Right forelimb (tissue), 1 donor: ENCODE results near the gene ZC3H13.
"Not testable (repeated sequence)": the region's sequence is repeated elsewhere in the genome, so short reads cannot be mapped to it uniquely, and the experiment has no call there.

Source experiments
- DNase-seq: peaks from one replicate; pipeline ENCODE4 v3.0.0-alpha.2; 2018

The ZC3H13 gene

GRCh38 chr13:46006688-46007452 is 45.7 kb downstream of the ZC3H13 start:
- DNase-seq = no peak

GRCh38 chr13:46004491-46004890 is 48.1 kb downstream of the ZC3H13 start:
- no peak for DNase-seq

- no peak for DNase-seq
These were observed 55.9 kb downstream of the ZC3H13 start for GRCh38 chr13:45996631-45997030.

DNA sequence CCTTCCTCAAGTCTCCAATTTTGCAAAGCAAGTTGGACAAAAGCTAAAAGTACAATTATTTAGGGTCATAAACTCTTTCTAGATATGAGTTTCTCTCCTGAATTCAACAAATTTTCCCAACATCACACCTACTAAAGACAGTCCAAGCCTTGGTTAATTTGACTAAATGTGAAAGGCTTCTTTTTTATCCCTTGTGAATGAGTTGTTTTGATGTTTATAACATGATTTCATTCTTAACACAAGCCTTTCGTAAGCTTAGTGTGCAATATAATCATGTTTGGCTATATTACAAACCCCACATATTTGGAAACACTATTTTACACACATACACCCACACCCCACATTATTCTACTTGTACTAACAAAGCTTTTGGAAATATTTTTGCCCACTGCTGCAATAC is 57.3 kb downstream of the ZC3H13 start:
- no peak for DNase-seq

DNA sequence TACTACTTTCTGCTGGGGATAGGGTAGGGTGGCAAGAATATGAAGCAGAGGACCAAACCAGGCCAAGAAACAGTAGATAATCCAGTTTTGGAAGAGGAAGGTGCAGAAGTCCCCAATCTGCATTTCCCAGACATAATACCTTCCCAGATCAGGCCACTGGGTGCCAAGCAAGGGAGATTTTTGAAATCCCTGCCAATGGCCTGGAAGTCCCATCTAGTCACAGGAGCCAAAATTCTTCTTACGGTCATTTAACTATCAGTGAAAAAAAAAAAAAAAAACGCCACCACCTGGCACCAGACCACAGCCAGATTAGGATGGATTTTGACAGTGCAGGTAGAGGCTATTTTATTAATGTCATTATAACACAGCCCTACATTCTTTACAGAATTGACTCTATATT is 57.8 kb downstream of the ZC3H13 start:
- no peak for DNase-seq

DNA sequence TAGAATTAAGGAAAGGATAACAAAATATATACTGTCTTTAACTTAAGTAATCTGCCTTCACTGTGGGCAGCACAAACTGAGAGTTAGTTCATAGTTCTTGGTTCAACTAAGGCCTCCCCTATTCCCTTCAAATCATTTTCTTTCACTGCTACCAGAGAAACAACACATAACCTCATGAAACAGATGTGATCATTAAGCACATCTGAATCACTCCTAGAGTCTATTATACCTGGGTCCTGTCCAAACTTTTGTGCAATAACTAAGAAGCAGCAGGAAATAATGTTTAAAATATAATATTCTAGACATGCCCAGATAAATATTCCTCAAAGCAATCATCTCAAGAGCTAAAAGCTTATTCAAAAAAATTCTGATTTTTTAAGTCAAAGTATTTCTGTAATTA is 62.9 kb downstream of the ZC3H13 start:
- DNase-seq = no peak

DNA sequence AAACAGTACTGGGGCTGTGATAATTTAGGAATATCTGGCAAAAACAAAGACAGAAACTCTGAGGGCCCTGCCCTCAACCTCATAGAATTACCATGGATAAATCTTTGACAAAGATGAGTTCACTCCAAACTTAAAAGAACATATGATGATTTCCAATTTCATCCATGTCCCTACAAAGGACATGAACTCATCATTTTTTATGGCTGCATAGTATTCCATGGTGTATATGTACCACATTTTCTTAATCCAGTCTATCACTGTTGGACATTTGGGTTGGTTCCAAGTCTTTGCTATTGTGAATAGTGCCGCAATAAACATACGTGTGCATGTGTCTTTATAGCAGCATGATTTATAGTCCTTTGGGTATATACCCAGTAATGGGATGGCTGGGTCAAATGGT is 71.4 kb downstream of the ZC3H13 start:
- not testable (repeated sequence) for DNase-seq

- DNase-seq = no peak
These were observed 77.2 kb downstream of the ZC3H13 start for GRCh38 chr13:45975337-45975736.

DNA sequence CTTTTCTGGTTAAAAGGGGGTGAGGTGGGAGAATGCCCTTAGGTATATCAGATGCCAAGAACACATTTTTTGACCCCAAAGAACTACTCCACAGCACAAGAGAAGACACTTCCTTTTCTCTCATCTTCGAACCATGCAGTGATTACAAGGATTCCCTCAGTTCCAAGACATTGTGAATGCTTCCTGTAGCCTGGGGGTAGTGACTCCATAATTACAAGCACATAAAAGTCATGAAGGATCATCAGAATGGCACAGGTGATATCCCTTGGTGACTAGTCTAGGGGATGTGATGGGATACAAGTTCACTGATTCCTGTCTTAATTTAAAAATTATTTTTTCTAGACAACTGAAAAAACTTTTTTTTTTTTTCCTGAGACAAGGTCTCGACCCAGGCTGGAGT is 78.0 kb downstream of the ZC3H13 start:
- no peak for DNase-seq

DNA sequence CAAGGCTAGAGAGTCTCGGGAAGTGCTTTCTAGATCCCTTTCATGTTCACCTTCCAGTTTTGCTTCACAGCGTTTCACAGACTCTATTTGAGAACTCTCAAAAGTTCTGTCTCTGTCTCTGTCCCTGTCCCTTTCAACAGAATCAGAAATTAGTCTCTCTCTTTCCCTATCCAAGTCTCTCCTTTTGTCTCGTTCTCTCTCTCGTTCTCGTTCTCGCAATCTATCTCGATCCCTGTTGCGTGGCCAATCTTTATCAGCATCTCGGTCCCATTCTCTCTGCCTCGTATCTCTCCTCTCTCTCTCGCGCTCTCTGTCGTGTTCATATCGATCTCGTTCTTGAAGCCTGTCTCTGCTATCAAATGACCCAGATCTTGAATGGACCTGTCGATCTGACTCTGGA is 85.0 kb downstream of the ZC3H13 start:
- no peak for DNase-seq

GRCh38 chr13:45966715-45967114 is 85.8 kb downstream of the ZC3H13 start:
- DNase-seq = no peak

- DNase-seq = no peak
These were observed 91.1 kb downstream of the ZC3H13 start for GRCh38 chr13:45961468-45961867.

- no peak for DNase-seq
These were observed 97.4 kb downstream of the ZC3H13 start for GRCh38 chr13:45954836-45955800.

DNA sequence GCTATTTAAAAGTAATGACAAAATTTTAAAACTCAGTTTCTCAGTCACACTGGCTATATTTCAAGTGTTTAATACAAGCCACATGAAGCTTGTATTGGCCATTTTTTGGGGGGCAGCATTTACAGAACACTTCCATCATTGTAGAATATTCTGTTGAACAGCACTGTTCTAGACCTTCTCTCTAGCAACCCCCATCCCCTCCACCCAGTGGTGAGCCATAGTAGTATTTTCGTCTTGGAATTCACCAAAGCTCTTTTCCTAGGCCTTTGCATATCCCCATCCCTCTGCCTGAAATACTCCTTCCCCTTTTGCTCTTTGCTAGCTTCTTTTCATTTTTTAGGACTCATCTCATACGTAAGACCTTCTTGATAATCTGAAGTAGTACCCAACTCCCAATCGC is 99.5 kb downstream of the ZC3H13 start:
- DNase-seq = no peak

DNA sequence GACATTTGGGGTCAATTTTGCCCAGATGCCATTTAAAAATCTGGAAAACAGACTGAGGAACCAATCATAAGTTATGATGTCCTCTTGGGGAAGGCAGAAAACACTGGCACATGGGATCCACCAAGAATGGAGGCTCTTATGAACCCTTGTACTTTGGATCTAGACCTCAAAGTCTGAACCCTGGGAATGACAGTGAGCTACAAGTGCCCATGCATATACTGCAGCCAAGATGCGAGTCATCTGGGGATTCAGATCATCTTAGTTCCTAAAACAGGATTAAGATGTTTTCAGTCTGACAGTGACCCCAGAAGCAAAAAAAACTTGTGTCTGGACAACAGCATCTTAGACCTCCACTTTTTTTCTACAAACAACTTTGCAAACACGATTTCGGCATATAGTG is 100.8 kb downstream of the ZC3H13 start:
- no peak for DNase-seq

DNA sequence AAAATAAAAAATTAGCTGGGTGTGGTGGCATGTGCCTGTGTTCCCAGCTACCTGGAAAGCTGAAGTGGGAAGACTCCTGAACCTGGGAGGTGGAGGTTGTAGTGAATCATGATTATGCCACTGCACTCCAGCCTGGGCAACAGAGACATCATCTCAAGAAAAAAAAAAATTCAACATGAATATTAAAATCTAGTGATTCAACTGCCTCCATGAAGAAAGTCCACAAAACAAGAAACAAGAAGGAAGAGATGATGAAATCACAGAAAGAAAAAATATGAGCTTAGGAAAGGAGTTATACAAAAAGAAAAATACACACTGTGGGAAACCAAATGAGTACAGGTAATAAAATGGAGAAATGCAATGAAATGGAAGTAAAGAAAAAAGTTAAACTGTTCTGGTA is 101.4 kb downstream of the ZC3H13 start:
- no peak for DNase-seq

DNA sequence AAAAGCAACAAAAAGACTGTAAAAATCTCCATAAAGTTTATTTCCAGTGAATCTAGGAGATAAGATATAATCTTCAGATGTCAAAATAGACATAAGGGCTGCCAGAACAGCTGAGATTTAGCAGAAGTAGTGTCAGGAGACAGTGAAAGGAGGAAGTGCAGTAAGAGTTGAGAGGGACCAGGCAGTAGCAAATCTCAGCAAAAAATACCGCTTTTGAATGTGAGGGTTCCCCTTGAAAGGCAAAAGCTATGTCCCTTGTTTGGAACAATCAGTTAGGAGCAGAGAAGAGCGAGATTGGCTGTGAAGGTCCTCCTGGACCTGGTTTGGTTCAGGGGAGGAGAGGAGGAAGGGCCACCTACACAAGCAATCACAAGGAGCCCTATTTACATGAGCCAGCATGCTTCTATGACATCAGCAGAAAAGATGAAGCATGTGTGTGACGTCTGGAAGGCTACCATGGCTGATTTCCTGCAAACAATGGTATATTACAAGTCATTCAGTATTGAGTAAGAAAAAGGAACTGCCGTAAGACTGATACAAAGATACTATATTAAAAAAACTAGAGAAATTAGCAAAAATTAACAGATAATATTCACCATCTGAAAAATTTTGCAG is 102.1 kb downstream of the ZC3H13 start:
- no peak for DNase-seq

DNA sequence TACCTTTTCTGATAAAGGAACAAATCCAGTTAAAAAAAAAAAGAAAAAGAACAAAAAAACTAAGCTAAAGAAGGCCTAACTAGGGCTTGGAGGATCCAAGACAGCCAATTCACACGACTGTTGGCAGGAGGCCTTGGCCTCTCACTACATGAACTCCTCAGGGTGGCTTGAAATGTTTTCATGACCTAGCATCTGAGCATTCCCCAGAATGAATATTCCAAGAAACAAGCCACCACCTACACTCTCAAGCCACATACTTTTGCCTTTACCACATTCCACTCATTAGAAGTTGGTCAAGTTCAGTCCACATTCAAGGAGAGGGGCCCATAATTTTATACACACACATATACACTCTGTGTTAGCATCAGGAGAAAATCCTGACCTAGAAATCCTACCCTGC is 103.4 kb downstream of the ZC3H13 start:
- DNase-seq = no peak

GRCh38 chr13:45943965-45944364 is 108.6 kb downstream of the ZC3H13 start:
- DNase-seq = no peak

DNA sequence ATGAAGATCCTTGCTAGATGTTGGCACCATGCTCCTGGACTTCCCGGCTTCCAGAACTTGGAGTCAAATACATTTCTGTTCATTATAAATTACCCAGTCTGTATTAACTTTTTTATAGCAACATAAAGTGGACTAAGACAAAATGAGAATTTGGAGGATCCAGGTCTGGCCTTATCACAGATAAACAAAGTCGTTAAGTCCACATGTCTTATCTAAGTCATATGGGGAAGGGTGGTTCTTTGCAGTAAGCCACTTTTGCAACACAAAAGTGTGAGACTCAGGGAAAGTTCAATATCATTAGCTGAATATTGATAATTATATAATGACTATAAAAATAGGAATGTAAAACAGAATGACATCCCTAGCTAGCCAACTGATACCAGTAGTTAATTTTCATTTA is 109.4 kb downstream of the ZC3H13 start:
- DNase-seq = no peak

DNA sequence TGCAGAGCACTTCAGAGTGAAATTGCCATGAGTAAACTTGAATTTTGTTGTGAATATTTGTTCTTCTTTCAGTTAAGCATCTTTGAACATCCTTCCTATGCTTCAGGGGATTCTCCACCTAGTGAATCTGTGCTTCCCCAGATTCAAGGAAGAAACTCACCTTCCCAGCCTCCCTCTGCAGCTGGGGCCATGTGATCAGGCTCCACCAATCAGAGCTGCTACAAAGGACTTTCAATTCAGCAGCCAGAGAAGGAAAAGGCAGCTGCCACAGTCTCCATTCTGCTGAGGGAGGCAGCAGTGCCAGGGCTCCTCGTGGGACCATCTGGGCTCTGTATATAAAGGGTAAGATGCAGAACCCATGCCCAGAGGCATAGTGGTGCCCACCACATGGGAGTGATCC is 111.3 kb downstream of the ZC3H13 start:
- DNase-seq = no peak

DNA sequence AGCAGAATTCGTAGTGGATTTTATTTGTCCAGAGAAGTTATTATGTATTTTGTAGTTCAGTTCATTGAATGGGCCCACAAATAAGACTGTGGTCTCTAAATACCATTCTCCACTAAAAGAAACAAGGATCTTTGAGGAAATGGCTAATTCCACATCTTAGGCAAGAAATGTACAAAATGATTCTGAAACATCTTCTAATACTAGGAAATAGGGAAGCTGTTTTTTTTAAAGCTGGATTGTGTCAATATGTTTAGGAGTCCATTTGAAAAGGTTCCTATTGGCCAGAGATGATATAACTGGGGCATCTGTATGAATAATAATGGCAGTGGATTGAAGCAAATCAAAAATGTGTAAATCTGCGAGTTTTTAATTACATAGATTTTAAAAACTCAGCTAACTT is 112.5 kb downstream of the ZC3H13 start:
- DNase-seq = no peak

DNA sequence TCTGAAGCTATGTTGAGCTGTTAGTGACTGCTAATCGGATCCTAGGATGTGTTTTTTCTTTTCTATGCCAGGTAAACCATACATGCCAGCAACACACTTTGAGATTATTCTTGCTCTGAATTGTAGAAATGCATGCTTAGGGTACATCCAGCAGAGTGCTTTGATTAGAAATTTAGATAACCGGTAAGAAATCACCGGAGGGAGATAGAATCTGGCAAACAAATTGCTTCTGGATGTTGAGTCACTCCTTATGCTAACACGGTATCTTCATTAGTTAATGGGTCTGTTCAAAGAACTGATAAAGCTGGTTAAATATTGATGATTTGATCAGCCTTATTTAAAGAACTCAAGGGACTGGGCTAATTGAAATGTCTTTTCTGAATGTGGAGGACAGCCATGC is 115.9 kb downstream of the ZC3H13 start:
- no peak for DNase-seq

GRCh38 chr13:45934283-45934682 is 118.3 kb downstream of the ZC3H13 start:
- no peak for DNase-seq
